ENCODE measurements around the gene TSTD2.

DNA sequence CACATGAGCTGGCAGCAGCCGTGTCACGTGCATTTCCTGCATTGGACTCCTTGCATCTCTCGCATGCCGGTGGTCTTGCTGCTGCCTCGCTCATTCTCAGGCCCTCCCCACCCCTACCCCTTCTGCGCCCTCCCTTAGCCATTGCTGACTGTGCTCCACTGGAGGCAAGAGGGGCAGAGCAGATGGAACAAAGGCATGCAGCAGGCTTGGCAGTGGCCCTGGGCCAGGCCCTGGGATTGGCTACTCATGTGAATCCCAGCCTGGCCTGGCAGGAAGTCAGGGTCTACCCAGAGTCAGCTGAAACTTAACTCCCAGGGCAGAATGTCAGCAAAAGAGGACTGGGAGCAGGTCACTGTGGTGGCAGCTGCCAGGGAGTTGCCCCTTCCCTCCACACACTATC lies 62.3 kb downstream of the TSTD2 start:
- TF ChIP-seq, protein P1, sequence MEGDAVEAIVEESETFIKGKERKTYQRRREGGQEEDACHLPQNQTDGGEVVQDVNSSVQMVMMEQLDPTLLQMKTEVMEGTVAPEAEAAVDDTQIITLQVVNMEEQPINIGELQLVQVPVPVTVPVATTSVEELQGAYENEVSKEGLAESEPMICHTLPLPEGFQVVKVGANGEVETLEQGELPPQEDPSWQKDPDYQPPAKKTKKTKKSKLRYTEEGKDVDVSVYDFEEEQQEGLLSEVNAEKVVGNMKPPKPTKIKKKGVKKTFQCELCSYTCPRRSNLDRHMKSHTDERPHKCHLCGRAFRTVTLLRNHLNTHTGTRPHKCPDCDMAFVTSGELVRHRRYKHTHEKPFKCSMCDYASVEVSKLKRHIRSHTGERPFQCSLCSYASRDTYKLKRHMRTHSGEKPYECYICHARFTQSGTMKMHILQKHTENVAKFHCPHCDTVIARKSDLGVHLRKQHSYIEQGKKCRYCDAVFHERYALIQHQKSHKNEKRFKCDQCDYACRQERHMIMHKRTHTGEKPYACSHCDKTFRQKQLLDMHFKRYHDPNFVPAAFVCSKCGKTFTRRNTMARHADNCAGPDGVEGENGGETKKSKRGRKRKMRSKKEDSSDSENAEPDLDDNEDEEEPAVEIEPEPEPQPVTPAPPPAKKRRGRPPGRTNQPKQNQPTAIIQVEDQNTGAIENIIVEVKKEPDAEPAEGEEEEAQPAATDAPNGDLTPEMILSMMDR (IDR thresholded peaks at IDR 0.05), result no peak
- TF ChIP-seq POLR2A (IDR thresholded peaks at IDR 0.05), result no peak

All from esophagus squamous epithelium (tissue), 4 donors.